HL-60 (cell line): ENCODE data around the gene XPO1.
A peak's percentile ranks its signal among the peaks of the same experiment; 100 is the strongest.
"Not testable (repeated sequence)": the region's sequence is repeated elsewhere in the genome, so short reads cannot be mapped to it uniquely, and the experiment has no call there.

Experiments
- DNase-seq, 2 experiments: peaks; one replicate each; pipeline ENCODE4 v3.0.0-alpha.2; 2010 to 2020; ENCODE audit warnings: low read depth in 1 of 2, low spot score in 1 of 2
- H3K27ac ChIP-seq: fragments of 250-450 bp; sonication (Bioruptor Pico); replicated peaks from 2 replicates; pipeline ENCODE4 v1.5.1; 2020; ENCODE audit warnings: mild to moderate bottlenecking, moderate library complexity
- H3K27me3 ChIP-seq: fragments of 250-450 bp; sonication (Bioruptor Pico); 2 replicates; pipeline ENCODE4 v1.5.1; 2021; ENCODE audit warnings: mild to moderate bottlenecking, moderate library complexity; ENCODE audit not compliant: insufficient read depth, poor library complexity, severe bottlenecking
- H3K4me3 ChIP-seq: replicated peaks from 2 replicates; pipeline ENCODE4 v1.5.1; 2011; ENCODE audit warnings: mild to moderate bottlenecking, control low read depth, low read length; ENCODE audit not compliant: insufficient read depth
- GABPA ChIP-seq: IDR thresholded peaks from 2 replicates; pipeline ENCODE4 v1.6.1; 2012; ENCODE audit warnings: low read depth
- POLR2AphosphoS5 ChIP-seq: IDR thresholded peaks from 2 replicates; pipeline ENCODE4 v1.6.1; 2012; ENCODE audit warnings: low read depth
- SPI1 ChIP-seq: IDR thresholded peaks from 2 replicates; pipeline ENCODE4 v1.6.1; 2012; ENCODE audit warnings: low read depth, mild to moderate bottlenecking, borderline replicate concordance
- TF ChIP-seq, protein P1 (sequence below): IDR thresholded peaks from one replicate; pipeline ENCODE4 v1.5.1; 2011; ENCODE audit warnings: low read length, control low read depth, inconsistent platforms; ENCODE audit not compliant: insufficient read depth
- TF ChIP-seq, protein P2 (sequence below): IDR thresholded peaks from 2 replicates; pipeline ENCODE4 v1.6.1; 2012; ENCODE audit warnings: low read depth; ENCODE audit not compliant: insufficient replicate concordance

XPO1 gene

DNA sequence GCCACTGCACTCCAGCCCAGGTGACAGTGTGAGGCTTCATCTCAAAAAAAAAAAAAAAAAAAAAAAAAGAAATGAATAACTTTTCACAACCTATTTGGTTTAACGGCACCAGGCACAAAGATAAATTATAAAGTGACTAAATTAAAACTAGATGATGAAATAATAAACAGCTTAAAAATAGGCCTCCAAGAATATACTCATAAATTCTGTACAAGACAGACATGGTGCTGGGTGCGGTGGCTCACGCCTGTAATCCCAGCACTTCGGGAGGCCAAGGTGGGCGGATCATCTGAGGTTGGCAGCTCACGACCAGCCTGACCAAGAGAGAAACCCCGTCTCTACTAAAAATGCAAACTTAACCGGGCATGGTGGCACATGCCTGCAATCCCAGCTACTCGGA lies 87.0 kb downstream of the XPO1 start:
- DNase-seq: no peak
- Histone ChIP-seq H3K27ac (no peak overlapping the region), H3K4me3 (no peak overlapping the region), H3K27me3 (no peaks in the 10 kb centered on the region)
- TF ChIP-seq, protein P1, sequence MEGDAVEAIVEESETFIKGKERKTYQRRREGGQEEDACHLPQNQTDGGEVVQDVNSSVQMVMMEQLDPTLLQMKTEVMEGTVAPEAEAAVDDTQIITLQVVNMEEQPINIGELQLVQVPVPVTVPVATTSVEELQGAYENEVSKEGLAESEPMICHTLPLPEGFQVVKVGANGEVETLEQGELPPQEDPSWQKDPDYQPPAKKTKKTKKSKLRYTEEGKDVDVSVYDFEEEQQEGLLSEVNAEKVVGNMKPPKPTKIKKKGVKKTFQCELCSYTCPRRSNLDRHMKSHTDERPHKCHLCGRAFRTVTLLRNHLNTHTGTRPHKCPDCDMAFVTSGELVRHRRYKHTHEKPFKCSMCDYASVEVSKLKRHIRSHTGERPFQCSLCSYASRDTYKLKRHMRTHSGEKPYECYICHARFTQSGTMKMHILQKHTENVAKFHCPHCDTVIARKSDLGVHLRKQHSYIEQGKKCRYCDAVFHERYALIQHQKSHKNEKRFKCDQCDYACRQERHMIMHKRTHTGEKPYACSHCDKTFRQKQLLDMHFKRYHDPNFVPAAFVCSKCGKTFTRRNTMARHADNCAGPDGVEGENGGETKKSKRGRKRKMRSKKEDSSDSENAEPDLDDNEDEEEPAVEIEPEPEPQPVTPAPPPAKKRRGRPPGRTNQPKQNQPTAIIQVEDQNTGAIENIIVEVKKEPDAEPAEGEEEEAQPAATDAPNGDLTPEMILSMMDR: no peak
- TF ChIP-seq GABPA (no peak), SPI1 (no peak), POLR2AphosphoS5 (no peak)
- TF ChIP-seq, protein P2, sequence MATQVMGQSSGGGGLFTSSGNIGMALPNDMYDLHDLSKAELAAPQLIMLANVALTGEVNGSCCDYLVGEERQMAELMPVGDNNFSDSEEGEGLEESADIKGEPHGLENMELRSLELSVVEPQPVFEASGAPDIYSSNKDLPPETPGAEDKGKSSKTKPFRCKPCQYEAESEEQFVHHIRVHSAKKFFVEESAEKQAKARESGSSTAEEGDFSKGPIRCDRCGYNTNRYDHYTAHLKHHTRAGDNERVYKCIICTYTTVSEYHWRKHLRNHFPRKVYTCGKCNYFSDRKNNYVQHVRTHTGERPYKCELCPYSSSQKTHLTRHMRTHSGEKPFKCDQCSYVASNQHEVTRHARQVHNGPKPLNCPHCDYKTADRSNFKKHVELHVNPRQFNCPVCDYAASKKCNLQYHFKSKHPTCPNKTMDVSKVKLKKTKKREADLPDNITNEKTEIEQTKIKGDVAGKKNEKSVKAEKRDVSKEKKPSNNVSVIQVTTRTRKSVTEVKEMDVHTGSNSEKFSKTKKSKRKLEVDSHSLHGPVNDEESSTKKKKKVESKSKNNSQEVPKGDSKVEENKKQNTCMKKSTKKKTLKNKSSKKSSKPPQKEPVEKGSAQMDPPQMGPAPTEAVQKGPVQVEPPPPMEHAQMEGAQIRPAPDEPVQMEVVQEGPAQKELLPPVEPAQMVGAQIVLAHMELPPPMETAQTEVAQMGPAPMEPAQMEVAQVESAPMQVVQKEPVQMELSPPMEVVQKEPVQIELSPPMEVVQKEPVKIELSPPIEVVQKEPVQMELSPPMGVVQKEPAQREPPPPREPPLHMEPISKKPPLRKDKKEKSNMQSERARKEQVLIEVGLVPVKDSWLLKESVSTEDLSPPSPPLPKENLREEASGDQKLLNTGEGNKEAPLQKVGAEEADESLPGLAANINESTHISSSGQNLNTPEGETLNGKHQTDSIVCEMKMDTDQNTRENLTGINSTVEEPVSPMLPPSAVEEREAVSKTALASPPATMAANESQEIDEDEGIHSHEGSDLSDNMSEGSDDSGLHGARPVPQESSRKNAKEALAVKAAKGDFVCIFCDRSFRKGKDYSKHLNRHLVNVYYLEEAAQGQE: no peak

DNA sequence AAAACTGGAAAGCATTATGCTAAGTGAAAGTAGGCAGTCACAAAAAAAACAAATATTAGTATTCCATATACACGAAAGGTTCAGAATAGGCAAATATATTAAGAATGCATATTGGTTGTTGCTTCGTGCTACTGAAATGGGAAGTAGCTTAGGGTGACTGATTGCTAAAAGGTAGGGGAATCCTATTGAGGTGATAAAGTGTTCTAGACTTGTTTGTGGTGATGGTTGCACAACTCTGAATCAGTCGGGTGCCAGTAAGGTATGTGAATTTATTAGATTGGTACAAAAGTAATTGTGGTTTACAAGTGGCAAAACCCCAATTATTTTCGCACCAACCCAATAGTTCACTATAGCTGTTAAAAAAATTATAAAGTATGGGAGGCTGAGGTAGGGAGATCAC lies 88.0 kb downstream of the XPO1 start:
- DNase-seq: peak in 1 of 2 experiments; percentile 48
- no peak overlapping the region for H3K27ac ChIP-seq
- no peak overlapping the region for H3K4me3 ChIP-seq
- H3K27me3 ChIP-seq: no peaks in the 10 kb centered on the region
- TF ChIP-seq, protein P2: no peak
- TF ChIP-seq SPI1 (no peak), GABPA (no peak), POLR2AphosphoS5 (no peak)
- TF ChIP-seq, protein P1: no peak

DNA sequence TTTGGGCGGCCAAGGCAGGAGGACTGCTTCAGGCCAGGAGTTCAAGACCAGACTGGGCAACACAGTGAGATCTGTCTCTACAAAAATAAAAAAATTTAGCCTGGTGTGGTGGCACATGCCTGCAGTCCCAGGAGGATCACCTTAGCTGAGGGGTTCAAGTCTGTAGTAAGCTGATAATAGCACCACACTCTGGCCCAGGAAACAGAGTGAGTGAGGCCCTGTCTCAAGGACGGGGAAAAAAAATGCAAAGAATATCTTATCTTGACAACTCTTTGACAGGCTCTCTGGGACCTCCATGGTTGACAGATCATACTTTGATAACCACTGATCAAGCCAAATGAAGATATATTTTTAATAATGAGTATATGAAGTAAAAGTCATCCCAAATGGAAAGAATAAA lies 89.9 kb downstream of the XPO1 start:
- no peak overlapping the region for H3K27ac ChIP-seq

DNA sequence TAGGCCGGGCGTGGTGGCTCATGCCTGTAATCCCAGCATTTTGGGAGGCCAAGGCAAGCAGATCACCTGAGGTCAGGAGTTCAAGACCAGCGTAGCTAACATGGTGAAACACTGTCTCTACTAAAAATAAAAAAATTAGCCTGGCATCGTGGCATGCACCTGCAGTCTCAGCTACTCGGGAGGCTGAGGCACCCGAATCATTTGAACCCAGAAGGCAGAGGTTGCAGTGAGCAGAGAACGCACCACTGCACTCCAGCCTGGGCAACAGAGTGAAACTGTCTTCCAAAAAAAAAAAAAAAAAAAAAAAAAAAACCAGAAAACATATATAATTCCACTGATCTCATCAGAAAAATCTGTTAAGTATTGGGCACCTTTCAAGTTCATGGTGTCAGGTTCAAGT lies 91.2 kb downstream of the XPO1 start:
- not testable (repeated sequence) for H3K27ac ChIP-seq, DNase-seq, H3K27me3 ChIP-seq, H3K4me3 ChIP-seq

More for the DNA sequence above, 89.9 kb downstream of the XPO1 start:
- TF ChIP-seq GABPA (no peak), SPI1 (no peak), POLR2AphosphoS5 (no peak)
- TF ChIP-seq, protein P2: no peak
- TF ChIP-seq, protein P1: no peak
- Histone ChIP-seq H3K27me3 (no peaks in the 10 kb centered on the region), H3K4me3 (no peak overlapping the region)
- no peak for DNase-seq
